GM19397 (cell line): ENCODE measurements around the gene AFAP1.
A peak's percentile ranks its signal among the peaks of the same experiment; 100 is the strongest.

ENCODE experiments used
- ATAC-seq: cut with Tn5 transposase; IDR thresholded peaks from one replicate; pipeline ENCODE4 v1.9.1; 2021; ENCODE audit warnings: mild to moderate bottlenecking, moderate library complexity; ENCODE audit not compliant: unreplicated experiment

The AFAP1 gene

GRCh38 chr4:7772711-7773385 lies 166.8 kb downstream of the AFAP1 start:
- ATAC-seq, result no peak

- no peak for ATAC-seq
These were observed 167.8 kb downstream of the AFAP1 start for GRCh38 chr4:7771541-7772507.

GRCh38 chr4:7771056-7771455 lies 168.6 kb downstream of the AFAP1 start:
- no peak for ATAC-seq

- no peak for ATAC-seq
These were observed 169.2 kb downstream of the AFAP1 start for GRCh38 chr4:7770224-7771050.

- ATAC-seq, result no peak
These were observed 170.1 kb downstream of the AFAP1 start for GRCh38 chr4:7769396-7770223.

GRCh38 chr4:7768736-7769135 lies 170.9 kb downstream of the AFAP1 start:
- ATAC-seq, result no peak

- no peak for ATAC-seq
These were observed 171.7 kb downstream of the AFAP1 start for GRCh38 chr4:7767966-7768365.

GRCh38 chr4:7767526-7767925 lies 172.1 kb downstream of the AFAP1 start:
- no peak for ATAC-seq

- ATAC-seq, result no peak
These were observed 172.9 kb downstream of the AFAP1 start for GRCh38 chr4:7766661-7767345.

GRCh38 chr4:7766086-7766485 lies 173.6 kb downstream of the AFAP1 start:
- ATAC-seq, result no peak

GRCh38 chr4:7765666-7766065 lies 174.0 kb downstream of the AFAP1 start:
- ATAC-seq, result no peak

- ATAC-seq, result no peak
These were observed 175.2 kb downstream of the AFAP1 start for GRCh38 chr4:7764466-7764865.

- no peak for ATAC-seq
These were observed 175.9 kb downstream of the AFAP1 start for GRCh38 chr4:7763788-7764187.

GRCh38 chr4:7763106-7763505 lies 176.6 kb downstream of the AFAP1 start:
- ATAC-seq, result no peak

GRCh38 chr4:7762376-7763030 lies 177.2 kb downstream of the AFAP1 start:
- no peak for ATAC-seq

- peak; percentile 71 for ATAC-seq
These were observed 177.9 kb downstream of the AFAP1 start for GRCh38 chr4:7761720-7762119.

- no peak for ATAC-seq
These were observed 178.3 kb downstream of the AFAP1 start for GRCh38 chr4:7761312-7761711.

- no peak for ATAC-seq
These were observed 179.0 kb downstream of the AFAP1 start for GRCh38 chr4:7760706-7761105.

GRCh38 chr4:7760228-7760627 lies 179.4 kb downstream of the AFAP1 start:
- no peak for ATAC-seq
